H1 (cell line): ENCODE measurements around the gene CACNA2D1. TPM values are rescaled to one million over a fixed set of nuclear protein-coding genes. Genes with fewer than 3 reads are reported as not detected.

ENCODE experiments used
- CTCF ChIA-PET: fragments of 300-600 bp; sonication (Branson Sonifier 250); formaldehyde crosslinking; loops from one replicate; lab custom pipeline; 2021; ENCODE audit not compliant: partially characterized antibody; lab: Charles Lee
- POLR2A ChIA-PET: fragments of 300-600 bp; sonication (Branson Sonifier 250); formaldehyde crosslinking; loops from one replicate; lab custom pipeline; 2021; ENCODE audit warnings: inconsistent platforms; ENCODE audit not compliant: partially characterized antibody; lab: Charles Lee
- DNase-seq, 2 experiments: peaks; one replicate each; pipeline versions ENCODE4 v3.0.0 to v3.0.0-alpha.2; 2010 to 2022; ENCODE audit warnings: low spot score in 2 of 2, low read depth in 1 of 2, mixed read lengths in 1 of 2
- FAIRE-seq: peaks from 2 replicates; lab custom pipeline; 2011; peaks lifted over from hg19 to GRCh38; lab: Jason Lieb, UNC
- H2AFZ ChIP-seq: 2 replicates; pipeline ENCODE4 v1.8.1; 2012; ENCODE audit warnings: low read length, inconsistent platforms
- H2AK5ac ChIP-seq: 2 replicates; pipeline ENCODE4 v1.6.1; 2013; ENCODE audit warnings: low read depth, low read length
- H2BK120ac ChIP-seq: replicated peaks from 2 replicates; pipeline ENCODE3; 2013; ENCODE audit warnings: low read depth, low read length, inconsistent platforms
- H2BK12ac ChIP-seq: 2 replicates; pipeline ENCODE4 v1.6.1; 2013; ENCODE audit warnings: low read depth, low read length
- H2BK15ac ChIP-seq: 2 replicates; pipeline ENCODE4 v1.6.1; 2013; ENCODE audit warnings: low read length
- H2BK20ac ChIP-seq: 2 replicates; pipeline ENCODE4 v1.6.1; 2013; ENCODE audit warnings: low read length
- H2BK5ac ChIP-seq: 2 replicates; pipeline ENCODE4 v1.6.1; 2013; ENCODE audit warnings: low read depth, low read length
- H3K14ac ChIP-seq: 2 replicates; pipeline ENCODE4 v1.6.1; 2013; ENCODE audit warnings: inconsistent platforms; ENCODE audit not compliant: insufficient read length
- H3K18ac ChIP-seq: 2 replicates; pipeline ENCODE4 v1.6.1; 2013; ENCODE audit warnings: low read length; ENCODE audit errors: extremely low read depth
- H3K23ac ChIP-seq: 2 replicates; pipeline ENCODE4 v1.6.1; 2013; ENCODE audit warnings: inconsistent platforms; ENCODE audit not compliant: insufficient read length
- H3K23me2 ChIP-seq: 2 replicates; pipeline ENCODE4 v1.6.1; 2013; ENCODE audit warnings: low read depth, low read length
- H3K27ac ChIP-seq: 2 replicates; pipeline ENCODE4 v1.6.1; 2011; ENCODE audit warnings: low read depth, low read length, inconsistent platforms
- H3K27me3 ChIP-seq, 4 experiments: replicated peaks in 1 of 4; 1 replicate in 1 of 4; 2 replicates in 3 of 4; pipeline versions ENCODE4 v1.6.1 to v1.8.1; 2011 to 2013; ENCODE audit warnings: low read length in 3 of 4, mild to moderate bottlenecking in 3 of 4, inconsistent platforms in 2 of 4, mixed read lengths in 2 of 4, moderate library complexity in 1 of 4; ENCODE audit not compliant: control insufficient read depth in 3 of 4, insufficient read depth in 3 of 4; ENCODE audit errors: extremely low read depth in 1 of 4
- H3K36me3 ChIP-seq, 4 experiments: 2 replicates each; pipeline versions ENCODE4 v1.6.1 to v1.8.1; 2011 to 2013; ENCODE audit warnings: mild to moderate bottlenecking in 4 of 4, low read length in 3 of 4, moderate library complexity in 2 of 4, control low read depth in 1 of 4, inconsistent platforms in 1 of 4; ENCODE audit not compliant: insufficient read depth in 4 of 4, control insufficient read depth in 2 of 4
- H3K4ac ChIP-seq: replicated peaks from 2 replicates; pipeline ENCODE3; 2013; ENCODE audit warnings: low read length, low read depth, mixed read lengths, inconsistent platforms; ENCODE audit not compliant: insufficient read length
- H3K4me1 ChIP-seq, 4 experiments: replicated peaks in 1 of 4; 1 replicate in 1 of 4; 2 replicates in 3 of 4; pipeline versions ENCODE4 v1.6.1 to v1.8.1; 2011 to 2013; ENCODE audit warnings: low read length in 3 of 4, inconsistent platforms in 2 of 4, mixed read lengths in 1 of 4; ENCODE audit not compliant: insufficient read depth in 4 of 4, control insufficient read depth in 3 of 4
- H3K4me2 ChIP-seq, 2 experiments: 2 replicates each; pipeline versions ENCODE4 v1.6.1 to v1.8.1; 2011 to 2013; ENCODE audit warnings: low read depth in 2 of 2, low read length in 2 of 2, control low read depth in 1 of 2, inconsistent platforms in 1 of 2, mild to moderate bottlenecking in 1 of 2; ENCODE audit not compliant: insufficient read depth in 1 of 2
- H3K4me3 ChIP-seq, 4 experiments: fragments of 200-600, 300-600 bp in 1 of 4; sonication (generic), shearing (Covaris generic), sonication (Bioruptor Twin) in 1 of 4; 2 replicates each; pipeline versions ENCODE4 v1.5.1 to v1.8.1; 2011 to 2016; ENCODE audit warnings: low read length in 4 of 4, low read depth in 3 of 4, control low read depth in 2 of 4, inconsistent platforms in 2 of 4, mild to moderate bottlenecking in 2 of 4, mixed read lengths in 1 of 4, moderate library complexity in 1 of 4; ENCODE audit not compliant: insufficient read depth in 2 of 4; ENCODE audit errors: extremely low read depth in 1 of 4
- H3K56ac ChIP-seq: replicated peaks from 2 replicates; pipeline ENCODE3; 2013; ENCODE audit warnings: low read depth, mild to moderate bottlenecking, mixed read lengths, low read length, inconsistent platforms; ENCODE audit not compliant: insufficient read length
- H3K79me1 ChIP-seq: 2 replicates; pipeline ENCODE4 v1.6.1; 2013; ENCODE audit warnings: low read depth, low read length, control low read depth
- H3K79me2 ChIP-seq, 2 experiments: 2 replicates each; pipeline versions ENCODE4 v1.6.1 to v1.8.1; 2012 to 2013; ENCODE audit warnings: low read length in 2 of 2, mild to moderate bottlenecking in 2 of 2, inconsistent platforms in 1 of 2; ENCODE audit not compliant: insufficient read depth in 2 of 2, control insufficient read depth in 1 of 2
- H3K9ac ChIP-seq, 4 experiments: replicated peaks in 1 of 4; 1 replicate in 1 of 4; 2 replicates in 3 of 4; pipeline versions ENCODE4 v1.6.1 to v1.8.1; 2011 to 2013; ENCODE audit warnings: low read depth in 3 of 4, low read length in 3 of 4, control low read depth in 2 of 4, mild to moderate bottlenecking in 2 of 4, moderate library complexity in 2 of 4, inconsistent platforms in 1 of 4; ENCODE audit errors: extremely low read depth in 1 of 4
- H3K9me3 ChIP-seq, 2 experiments: 2 replicates each; pipeline versions ENCODE4 v1.6.1 to v1.8.1; 2012 to 2013; ENCODE audit warnings: mild to moderate bottlenecking in 2 of 2, moderate library complexity in 2 of 2, control low read depth in 1 of 2, inconsistent platforms in 1 of 2, low read depth in 1 of 2, low read length in 1 of 2, mixed read lengths in 1 of 2; ENCODE audit not compliant: insufficient read depth in 2 of 2
- H4K20me1 ChIP-seq, 2 experiments: replicated peaks in 1 of 2; 2 replicates each; pipeline versions ENCODE3 to v1.8.1; 2011 to 2013; ENCODE audit warnings: inconsistent platforms in 2 of 2, low read length in 2 of 2, mild to moderate bottlenecking in 1 of 2; ENCODE audit not compliant: insufficient read depth in 2 of 2, control insufficient read depth in 1 of 2
- H4K5ac ChIP-seq: 2 replicates; pipeline ENCODE4 v1.6.1; 2013; ENCODE audit warnings: low read length, low read depth, mixed read lengths, inconsistent platforms; ENCODE audit not compliant: insufficient read length
- H4K8ac ChIP-seq: 2 replicates; pipeline ENCODE4 v1.8.0; 2013; ENCODE audit warnings: mild to moderate bottlenecking, moderate library complexity, low read length, inconsistent platforms; ENCODE audit not compliant: insufficient read depth; ENCODE audit errors: extremely low read depth
- H4K91ac ChIP-seq: replicated peaks from 2 replicates; pipeline ENCODE3; 2013; ENCODE audit warnings: low read length, mixed read lengths, inconsistent platforms; ENCODE audit not compliant: insufficient read length
- CBX5 ChIP-seq: fragments of 300-800, 300-1000 bp; sonication (generic); IDR thresholded peaks from 2 replicates; pipeline ENCODE4 v1.7.1; 2016; ENCODE audit warnings: antibody characterized with exemption, low read length, low read depth
- JUND ChIP-seq: IDR thresholded peaks from 2 replicates; pipeline ENCODE4 v1.6.1; 2011; ENCODE audit warnings: mild to moderate bottlenecking, improper control_type of control experiment, low read length
- POLR2AphosphoS5 ChIP-seq: IDR thresholded peaks from 2 replicates; pipeline ENCODE4 v1.6.1; 2011; ENCODE audit warnings: low read depth, low read length
- SP4 ChIP-seq: IDR thresholded peaks from 2 replicates; pipeline ENCODE4 v1.6.1; 2012; ENCODE audit warnings: low read length, inconsistent platforms
- TAF7 ChIP-seq: optimal IDR thresholded peaks from 2 replicates; pipeline ENCODE3; 2011; ENCODE audit warnings: low read depth, mild to moderate bottlenecking, inconsistent platforms, low read length, moderate library complexity, borderline replicate concordance
- polyA plus RNA-seq, 7 experiments: library from polyadenylated mRNA; depleted of rRNA in 3 of 7; stranded (reverse) in 5 of 7; unstranded in 2 of 7; fragments of >200 nt in 5 of 7; fragments of 200-250 nt in 2 of 7; gene quantifications; 1 replicate in 5 of 7; 2 replicates in 1 of 7; 4 replicates in 1 of 7; pipeline versions ENCODE4 v1.2.1 to v1.2.3, GENCODE V29; 2011 to 2013; ENCODE audit warnings: missing spikeins in 2 of 7, mixed read lengths in 2 of 7
- total RNA-seq: library from RNA; stranded (reverse); fragmentation: NEBNext Ultra II Directional; extraction: Animal tissue kit (Norgen Biotek cat#: 25700); gene quantifications from 2 replicates; pipeline ENCODE4 v1.2.1, GENCODE V29; 2021
- TF ChIP-seq, protein P1 (sequence below): IDR thresholded peaks from 2 replicates; pipeline ENCODE4 v1.6.1; 2012; ENCODE audit warnings: inconsistent platforms
- TF ChIP-seq, protein P2 (sequence below): IDR thresholded peaks from 2 replicates; pipeline ENCODE4 v1.6.1; 2012; ENCODE audit warnings: low read length, inconsistent platforms
- TF ChIP-seq, protein P3 (sequence below): IDR thresholded peaks from 2 replicates; pipeline ENCODE4 v1.6.1; 2011; ENCODE audit warnings: low read length, improper control_type of control experiment

CACNA2D1 gene
- total and polyA plus RNA-seq, 2 of the 8 experiments (the other 6 are each of a cell fraction or from before 2014, with no cell fraction given) = 4.3 to 27.3 TPM

DNA sequence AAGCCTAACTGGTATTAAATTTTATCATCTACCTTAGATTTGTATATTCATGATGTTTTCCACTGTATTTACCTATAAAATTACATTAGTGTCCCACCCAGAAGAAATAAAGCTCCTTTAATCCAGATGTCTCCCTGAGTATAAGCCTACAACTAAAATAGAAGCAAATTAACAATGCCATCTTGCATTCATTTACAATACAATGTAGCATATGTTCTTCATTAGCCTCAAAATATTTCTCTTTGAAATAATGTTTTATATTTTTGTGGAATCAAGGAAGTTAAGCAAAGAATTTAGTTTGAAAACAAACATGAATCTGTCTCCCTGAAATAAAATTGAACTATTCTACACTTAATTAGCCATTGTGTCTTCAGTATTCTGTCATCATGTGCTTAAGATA is 112.3 kb downstream of the CACNA2D1 start:
- Histone ChIP-seq H2BK5ac (no peak overlapping the region), H2AFZ (no peak overlapping the region), H4K91ac (no peak overlapping the region), H2BK20ac (no peak overlapping the region), H3K9me3 (no peaks in the 10 kb centered on the region), H3K79me2 (no peaks in the 10 kb centered on the region), H2BK12ac (no peak overlapping the region), H3K23me2 (no peaks in the 10 kb centered on the region), H3K79me1 (no peaks in the 10 kb centered on the region), H2BK120ac (no peak overlapping the region), H3K23ac (no peak overlapping the region), H3K4me3 (no peak overlapping the region), H3K27ac (no peak overlapping the region), H3K4me1 (peaks cover 0 to 4% (median 2%) of the 10 kb centered on the region in 4 experiments; a peak in 3 of 7 replicates), H2AK5ac (no peak overlapping the region), H4K8ac (no peak overlapping the region), H3K36me3 (peaks cover 0 to 4% (median 0%) of the 10 kb centered on the region in 4 experiments; a peak in 1 of 8 replicates), H4K20me1 (no peaks in the 10 kb centered on the region), H3K27me3 (no peaks in the 10 kb centered on the region), H4K5ac (no peak overlapping the region), H3K9ac (no peak overlapping the region), H3K14ac (no peak overlapping the region), H2BK15ac (no peak overlapping the region), H3K18ac (no peak overlapping the region), H3K56ac (no peak overlapping the region), H3K4me2 (no peak overlapping the region), H3K4ac (no peak overlapping the region)
- no peak for TF ChIP-seq JUND
- no peak for TF ChIP-seq POLR2AphosphoS5
- no peak for TF ChIP-seq CBX5
- no peak for TF ChIP-seq TAF7
- TF ChIP-seq, protein P1, sequence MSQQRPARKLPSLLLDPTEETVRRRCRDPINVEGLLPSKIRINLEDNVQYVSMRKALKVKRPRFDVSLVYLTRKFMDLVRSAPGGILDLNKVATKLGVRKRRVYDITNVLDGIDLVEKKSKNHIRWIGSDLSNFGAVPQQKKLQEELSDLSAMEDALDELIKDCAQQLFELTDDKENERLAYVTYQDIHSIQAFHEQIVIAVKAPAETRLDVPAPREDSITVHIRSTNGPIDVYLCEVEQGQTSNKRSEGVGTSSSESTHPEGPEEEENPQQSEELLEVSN = no peak
- TF ChIP-seq, protein P2, sequence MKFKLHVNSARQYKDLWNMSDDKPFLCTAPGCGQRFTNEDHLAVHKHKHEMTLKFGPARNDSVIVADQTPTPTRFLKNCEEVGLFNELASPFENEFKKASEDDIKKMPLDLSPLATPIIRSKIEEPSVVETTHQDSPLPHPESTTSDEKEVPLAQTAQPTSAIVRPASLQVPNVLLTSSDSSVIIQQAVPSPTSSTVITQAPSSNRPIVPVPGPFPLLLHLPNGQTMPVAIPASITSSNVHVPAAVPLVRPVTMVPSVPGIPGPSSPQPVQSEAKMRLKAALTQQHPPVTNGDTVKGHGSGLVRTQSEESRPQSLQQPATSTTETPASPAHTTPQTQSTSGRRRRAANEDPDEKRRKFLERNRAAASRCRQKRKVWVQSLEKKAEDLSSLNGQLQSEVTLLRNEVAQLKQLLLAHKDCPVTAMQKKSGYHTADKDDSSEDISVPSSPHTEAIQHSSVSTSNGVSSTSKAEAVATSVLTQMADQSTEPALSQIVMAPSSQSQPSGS = no peak
- no peak for TF ChIP-seq SP4
- TF ChIP-seq, protein P3, sequence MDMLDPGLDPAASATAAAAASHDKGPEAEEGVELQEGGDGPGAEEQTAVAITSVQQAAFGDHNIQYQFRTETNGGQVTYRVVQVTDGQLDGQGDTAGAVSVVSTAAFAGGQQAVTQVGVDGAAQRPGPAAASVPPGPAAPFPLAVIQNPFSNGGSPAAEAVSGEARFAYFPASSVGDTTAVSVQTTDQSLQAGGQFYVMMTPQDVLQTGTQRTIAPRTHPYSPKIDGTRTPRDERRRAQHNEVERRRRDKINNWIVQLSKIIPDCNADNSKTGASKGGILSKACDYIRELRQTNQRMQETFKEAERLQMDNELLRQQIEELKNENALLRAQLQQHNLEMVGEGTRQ = no peak
- DNase-seq = no peak
- ChIA-PET POLR2A (no interaction called here), CTCF (interaction anchor here (0.9 kb wide), 1 partner anchor 28 kb away, joined by 3 read pairs; no protein-coding TSS in a partner anchor)
- FAIRE-seq = no peak
